OCI-LY7 (cell line): ENCODE measurements around the gene TNFAIP3. TPM values are rescaled to one million over a fixed set of nuclear protein-coding genes. Genes with fewer than 3 reads are reported as not detected.
A peak's percentile ranks its signal among the peaks of the same experiment; 100 is the strongest.

Experiments
- BruUV-seq: library from RNA; stranded (reverse); fragments of 400-500 nt; replicated peaks from 2 replicates; lab custom pipeline; 2021; lab: Mats Ljungman, UMichigan
- CTCF ChIA-PET: fragments of 300-600 bp; sonication (Branson Sonifier 250); formaldehyde crosslinking; loops from one replicate; lab custom pipeline; 2022; ENCODE audit warnings: antibody characterized with exemption; ENCODE audit not compliant: unreplicated experiment; lab: Charles Lee
- POLR2A ChIA-PET: fragments of 300-600 bp; sonication (Branson Sonifier 250); formaldehyde crosslinking; loops from one replicate; lab custom pipeline; 2022; ENCODE audit warnings: antibody characterized with exemption; lab: Charles Lee
- DNase-seq: peaks from one replicate; pipeline ENCODE4 v3.0.0-alpha.2; 2015; ENCODE audit warnings: low spot score
- H2AFZ ChIP-seq: fragments of 200-600 bp; sonication (generic), shearing (Covaris generic); 2 replicates; pipeline ENCODE4 v1.6.1; 2014; ENCODE audit warnings: mild to moderate bottlenecking, antibody characterized with exemption, low read length, moderate library complexity
- H3K27ac ChIP-seq: fragments of 200-600 bp; sonication (generic); 2 replicates; pipeline ENCODE4 v1.5.1; 2014; ENCODE audit warnings: mixed run types, low read depth, mild to moderate bottlenecking, moderate library complexity, low read length, inconsistent platforms; ENCODE audit not compliant: poor library complexity, severe bottlenecking
- H3K36me3 ChIP-seq: fragments of 200-600 bp; sonication (generic); 2 replicates; pipeline ENCODE4 v1.6.1; 2014; ENCODE audit warnings: mild to moderate bottlenecking, antibody characterized with exemption, low read length, moderate library complexity, mixed read lengths; ENCODE audit not compliant: insufficient read depth
- H3K4me1 ChIP-seq: fragments of 200-600 bp; sonication (generic); 2 replicates; pipeline ENCODE4 v1.5.1; 2014; ENCODE audit warnings: mild to moderate bottlenecking, low read length; ENCODE audit not compliant: insufficient read depth, poor library complexity, severe bottlenecking
- H3K4me2 ChIP-seq: fragments of 200-600 bp; sonication (generic); 2 replicates; pipeline ENCODE4 v1.6.1; 2014; ENCODE audit warnings: mild to moderate bottlenecking, low read length
- H3K4me3 ChIP-seq: fragments of 200-600 bp; sonication (generic); 2 replicates; pipeline ENCODE4 v1.5.1; 2014; ENCODE audit warnings: mild to moderate bottlenecking, low read depth, low read length; ENCODE audit not compliant: poor library complexity, severe bottlenecking
- H3K79me2 ChIP-seq: fragments of 200-600 bp; sonication (generic); 2 replicates; pipeline ENCODE4 v1.6.1; 2016; ENCODE audit warnings: low read depth, mild to moderate bottlenecking, low read length, moderate library complexity, mixed read lengths; ENCODE audit not compliant: insufficient read depth
- H3K9me2 ChIP-seq: fragments of 200-600 bp; sonication (generic); 2 replicates; pipeline ENCODE4 v1.6.1; 2016; ENCODE audit warnings: mild to moderate bottlenecking, low read length, mixed read lengths; ENCODE audit not compliant: insufficient read depth
- H3K9me3 ChIP-seq: fragments of 200-600 bp; sonication (generic); 2 replicates; pipeline ENCODE4 v1.6.1; 2014; ENCODE audit warnings: mild to moderate bottlenecking, mixed run types, low read length, mixed read lengths
- H4K20me1 ChIP-seq: fragments of 200-600 bp; sonication (generic); 2 replicates; pipeline ENCODE4 v1.6.1; 2014; ENCODE audit warnings: mild to moderate bottlenecking, antibody characterized with exemption, low read length, moderate library complexity, mixed read lengths; ENCODE audit not compliant: insufficient read depth
- CTCF ChIP-seq: fragments of 200-600 bp; sonication (generic); conservative IDR thresholded peaks from 2 replicates; pipeline ENCODE4 v1.5.1; 2014; ENCODE audit warnings: mild to moderate bottlenecking, antibody characterized with exemption, low read length, moderate library complexity, mixed read lengths
- EZH2phosphoT487 ChIP-seq: fragments of 200-600 bp; sonication (generic); IDR thresholded peaks from 2 replicates; pipeline ENCODE4 v1.6.1; 2018; ENCODE audit warnings: low read depth, borderline replicate concordance, mild to moderate bottlenecking, mixed run types, antibody characterized with exemption, low read length, moderate library complexity, mixed read lengths
- intact Hi-C: fragments of 100-400 bp; cut with micrococcal nuclease; formaldehyde crosslinking; loops from one replicate; pipeline ENCODE4 v1.10.0; 2022; ENCODE audit not compliant: unreplicated experiment
- total RNA-seq, 2 experiments: library from RNA; depleted of rRNA in 1 of 2; stranded (reverse); fragments of >200 nt in 1 of 2; shearing (Covaris generic) in 1 of 2; gene quantifications; 2 replicates each; pipeline ENCODE4 v1.2.3, GENCODE V29; 2014 to 2022

TNFAIP3 gene
- total RNA-seq, 2 experiments from 2014 or later: 8.8 to 28.3 TPM

GRCh38 chr6:137868721-137869548 is 1.9 kb downstream of the TNFAIP3 start:
- intact Hi-C loops: no loop called here
- Histone ChIP-seq H3K4me2 (peak overlapping the region; percentile 79), H3K9me2 (no peaks in the 10 kb centered on the region), H3K79me2 (peaks cover 60% of the 10 kb centered on the region), H4K20me1 (peaks cover 7% of the 10 kb centered on the region; the same call in 1 of the 2 replicates), H3K9me3 (no peaks in the 10 kb centered on the region), H3K4me1 (peaks cover 60% of the 10 kb centered on the region), H3K27ac (peak overlapping the region; percentile 79), H2AFZ (no peak overlapping the region; the same call in 1 of the 2 replicates), H3K4me3 (peak overlapping the region; percentile 85), H3K36me3 (peaks cover 31% of the 10 kb centered on the region)
- TSS peak; percentile 55 for BruUV-seq
- peak; percentile 30 for DNase-seq
- TF ChIP-seq CTCF (peak; percentile 67), EZH2phosphoT487 (no peak)
- POLR2A ChIA-PET: interaction anchor here (0.7 to 2.7 kb wide), 10 partner anchors 12 to 700 kb away, joined by 3 to 11 read pairs (median 4); no protein-coding TSS in a partner anchor
- CTCF ChIA-PET: interaction anchor here (0.9 to 1.5 kb wide), 2 partner anchors 83 to 160 kb away, joined by 4 read pairs; no protein-coding TSS in a partner anchor

DNA sequence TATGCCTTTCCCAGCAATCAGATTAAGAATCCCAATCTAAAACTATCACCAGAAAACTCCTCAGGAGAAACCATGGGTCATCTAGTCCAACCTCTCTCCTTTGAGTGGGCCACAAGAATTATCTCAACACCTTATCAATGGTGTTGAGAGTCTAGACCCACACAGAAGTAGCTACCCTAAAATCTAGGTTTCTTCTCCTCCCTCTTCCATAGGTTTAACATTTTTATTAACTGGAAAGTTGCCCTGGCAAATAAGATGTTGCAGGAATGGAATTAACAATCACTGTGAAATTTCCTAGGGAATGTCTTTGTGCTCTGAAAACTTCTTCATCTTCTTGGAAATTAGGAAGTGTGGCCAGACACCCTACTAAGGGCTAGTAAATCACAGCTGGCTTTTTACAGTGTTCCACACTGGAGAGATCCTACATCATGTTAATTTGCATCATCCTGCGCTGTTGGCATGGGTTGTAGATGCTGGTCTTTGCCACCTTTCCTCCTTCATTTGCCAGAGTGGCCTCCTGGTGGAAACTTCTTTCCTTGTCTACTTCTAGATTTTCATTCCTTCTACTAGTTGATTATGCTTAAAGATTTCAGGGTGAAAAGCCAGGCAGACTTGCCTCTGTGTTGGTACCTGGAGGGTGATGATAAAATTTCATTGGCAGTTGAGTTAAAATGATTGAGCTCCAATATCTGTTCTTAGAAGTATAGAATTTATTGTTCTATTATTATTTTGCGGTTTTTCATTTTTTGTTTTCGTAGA is 2.7 kb downstream of the TNFAIP3 start:
- Histone ChIP-seq H4K20me1 (peaks cover 7% of the 10 kb centered on the region; the same call in 1 of the 2 replicates), H3K9me2 (no peaks in the 10 kb centered on the region), H3K79me2 (peaks cover 60% of the 10 kb centered on the region), H2AFZ (no peak overlapping the region), H3K4me2 (peak overlapping the region; percentile 79), H3K36me3 (peaks cover 39% of the 10 kb centered on the region), H3K4me3 (peak overlapping the region; percentile 85), H3K27ac (no peak overlapping the region), H3K9me3 (no peaks in the 10 kb centered on the region), H3K4me1 (peaks cover 60% of the 10 kb centered on the region)
- no peak for DNase-seq
- ChIA-PET CTCF (interaction anchor here (0.7 to 1.5 kb wide), 5 partner anchors 82 to 165 kb away, joined by 3 to 4 read pairs (median 3); no protein-coding TSS in a partner anchor), POLR2A (interaction anchor here (0.6 to 2.7 kb wide), 15 partner anchors 12 to 1186 kb away, joined by 3 to 11 read pairs (median 3); no protein-coding TSS in a partner anchor)
- no TSS peak for BruUV-seq
- intact Hi-C loops: no loop called here
- TF ChIP-seq EZH2phosphoT487 (no peak), CTCF (peak; percentile 27; the same call in 1 of the 2 replicates)
